ENCODE measurements around the gene IFNL1. TPM values are rescaled to one million over a fixed set of nuclear protein-coding genes. Genes with fewer than 3 reads are reported as not detected.

IFNL1 gene
- total RNA-seq, 4 donors from 2014 or later: not detected

- H3K9me3 ChIP-seq: peaks cover 0 to 4% of the 10 kb centered on the region in 2 donors
- 55 to 60% methylated on average over 1 of the region's 1 CpG for WGBS, 2 donors (ENCODE audit: low coverage in 1 of 2)
- intact Hi-C loops (cut with DNase I; ENCODE audit: low total_unique reads): no loop called here
- H3K36me3 ChIP-seq: no peaks in the 10 kb centered on the region
- no peak overlapping the region for H3K4me3 ChIP-seq
- DNase-seq: no peak
- TF ChIP-seq POLR2AphosphoS5 (IDR thresholded peaks at IDR 0.05) (no peak), EP300 (IDR thresholded peaks at IDR 0.05; ENCODE audit: low read depth) (no peak), CTCF (IDR thresholded peaks at IDR 0.05) (no peak), POLR2A (IDR thresholded peaks at IDR 0.05) (no peak)
- H3K27me3 ChIP-seq: no peaks in the 10 kb centered on the region
- in situ Hi-C loops (cut with MboI; ENCODE audit: low pct_ligation_motif_present in 1 of 4, low pct_unique_long_range_greater_than_20kb in 1 of 4, low sequenced_read_pairs in 3 of 4): no loop called here
- H3K4me1 ChIP-seq: no peaks in the 10 kb centered on the region
- H3K27ac ChIP-seq: no peak overlapping the region
Observed at GRCh38 chr19:39282021-39282420, 14.2 kb upstream of the IFNL1 start.

GRCh38 chr19:39284032-39284431 lies 12.2 kb upstream of the IFNL1 start:
- intact Hi-C loops (cut with DNase I; ENCODE audit: low total_unique reads): no loop called here
- TF ChIP-seq CTCF (IDR thresholded peaks at IDR 0.05) (no peak), EP300 (IDR thresholded peaks at IDR 0.05; ENCODE audit: low read depth) (no peak), POLR2A (IDR thresholded peaks at IDR 0.05) (no peak)
- Histone ChIP-seq H3K27ac (no peak overlapping the region), H3K9me3 (peaks cover 0 to 4% of the 10 kb centered on the region in 2 donors), H3K36me3 (no peaks in the 10 kb centered on the region), H3K4me3 (no peak overlapping the region), H3K27me3 (peaks cover 7% of the 10 kb centered on the region), H3K4me1 (no peaks in the 10 kb centered on the region)
- 75 to 92% methylated on average over 1 of the region's 1 CpG for WGBS, 2 donors (ENCODE audit: low coverage in 1 of 2)
- no peak for DNase-seq
- in situ Hi-C loops (cut with MboI; ENCODE audit: low pct_ligation_motif_present in 1 of 4, low pct_unique_long_range_greater_than_20kb in 1 of 4, low sequenced_read_pairs in 3 of 4): no loop called here

- intact Hi-C loops (cut with DNase I; ENCODE audit: low total_unique reads): no loop called here
- in situ Hi-C loops (cut with MboI; ENCODE audit: low pct_ligation_motif_present in 1 of 4, low pct_unique_long_range_greater_than_20kb in 1 of 4, low sequenced_read_pairs in 3 of 4): no loop called here
Observed at GRCh38 chr19:39293394-39293793, 2.8 kb upstream of the IFNL1 start.

GRCh38 chr19:39296906-39297305 lies 699 bp downstream of the IFNL1 start:
- Histone ChIP-seq H3K9me3 (no peaks in the 10 kb centered on the region), H3K27ac (no peak overlapping the region), H3K4me1 (no peaks in the 10 kb centered on the region), H3K27me3 (peaks cover 11% of the 10 kb centered on the region), H3K4me3 (no peak overlapping the region), H3K36me3 (no peaks in the 10 kb centered on the region)
- DNase-seq: no peak
- TF ChIP-seq EP300 (IDR thresholded peaks at IDR 0.05; ENCODE audit: low read depth) (no peak), POLR2A (IDR thresholded peaks at IDR 0.05) (no peak), CTCF (IDR thresholded peaks at IDR 0.05) (no peak), POLR2AphosphoS5 (IDR thresholded peaks at IDR 0.05) (no peak)
- in situ Hi-C loops (cut with MboI; ENCODE audit: low pct_ligation_motif_present in 1 of 4, low pct_unique_long_range_greater_than_20kb in 1 of 4, low sequenced_read_pairs in 3 of 4) (no loop called here), intact Hi-C loops (cut with DNase I; ENCODE audit: low total_unique reads) (no loop called here)
- 79 to 87% methylated on average over 4 of the region's 4 CpGs for WGBS, 2 donors (ENCODE audit: low coverage in 1 of 2)

More at GRCh38 chr19:39293394-39293793, 2.8 kb upstream of the IFNL1 start:
- no peak for DNase-seq
- no peaks in the 10 kb centered on the region for H3K4me1 ChIP-seq
- peaks cover 38% of the 10 kb centered on the region for H3K27me3 ChIP-seq
- no peak overlapping the region for H3K4me3 ChIP-seq
- no peak for TF ChIP-seq POLR2AphosphoS5 (IDR thresholded peaks at IDR 0.05)
- TF ChIP-seq POLR2A (IDR thresholded peaks at IDR 0.05): no peak
- no peak for TF ChIP-seq CTCF (IDR thresholded peaks at IDR 0.05)
- TF ChIP-seq EP300 (IDR thresholded peaks at IDR 0.05; ENCODE audit: low read depth): no peak
- H3K9me3 ChIP-seq: no peaks in the 10 kb centered on the region
- WGBS, 2 donors (ENCODE audit: low coverage in 1 of 2): 66% methylated on average over 4 of the region's 4 CpGs; no CpG with 5 or more reads in 1 of the 2 donors
- no peak overlapping the region for H3K27ac ChIP-seq
- no peaks in the 10 kb centered on the region for H3K36me3 ChIP-seq

Data from transverse colon (tissue), 4 donors.